Loucy (cell line): ENCODE results near the gene PCSK5.
"Not testable (repeated sequence)": the region's sequence is repeated elsewhere in the genome, so short reads cannot be mapped to it uniquely, and the experiment has no call there.

Experiments used
- H2AFZ ChIP-seq: fragments of 200-600 bp; sonication (generic); 2 replicates; pipeline ENCODE4 v1.6.0; 2016; ENCODE audit warnings: antibody characterized with exemption, mild to moderate bottlenecking, low read length, moderate library complexity
- H3F3A ChIP-seq: fragments of 200-600 bp; 2 replicates; pipeline ENCODE4 v1.6.0; 2016; ENCODE audit warnings: antibody characterized with exemption, low read depth, mild to moderate bottlenecking
- H3K27me3 ChIP-seq: fragments of 200-600 bp; sonication (generic); 2 replicates; pipeline ENCODE4 v1.6.1; 2014; ENCODE audit warnings: low read length, mild to moderate bottlenecking; ENCODE audit not compliant: insufficient read depth, poor library complexity, severe bottlenecking
- H3K36me3 ChIP-seq: fragments of 200-600 bp; sonication (generic); 2 replicates; pipeline ENCODE4 v1.6.1; 2016; ENCODE audit warnings: low read length; ENCODE audit not compliant: insufficient read depth
- H3K4me1 ChIP-seq: fragments of 200-600 bp; sonication (generic); 2 replicates; pipeline ENCODE4 v1.5.1; 2014; ENCODE audit warnings: low read length, mild to moderate bottlenecking; ENCODE audit not compliant: insufficient read depth, poor library complexity, severe bottlenecking
- H3K4me2 ChIP-seq: fragments of 200-600 bp; sonication (generic); 2 replicates; pipeline ENCODE4 v1.6.0; 2014; ENCODE audit warnings: antibody characterized with exemption, low read length, low read depth, mild to moderate bottlenecking; ENCODE audit not compliant: poor library complexity, severe bottlenecking
- H3K4me3 ChIP-seq: fragments of 200-600 bp; sonication (generic); 2 replicates; pipeline ENCODE4 v1.5.1; 2014; ENCODE audit warnings: low read length, mild to moderate bottlenecking, mixed read lengths; ENCODE audit not compliant: poor library complexity, severe bottlenecking
- H3K79me2 ChIP-seq: fragments of 200-600 bp; sonication (generic); 2 replicates; pipeline ENCODE4 v1.6.1; 2014; ENCODE audit warnings: low read length; ENCODE audit not compliant: insufficient read depth
- H3K9ac ChIP-seq: fragments of 200-600 bp; sonication (generic); 2 replicates; pipeline ENCODE4 v1.6.0; 2014; ENCODE audit warnings: mild to moderate bottlenecking, low read depth, low read length, moderate library complexity; ENCODE audit not compliant: poor library complexity, severe bottlenecking
- H3K9me2 ChIP-seq: fragments of 200-600 bp; sonication (generic); replicated peaks from 2 replicates; pipeline ENCODE4 v1.6.1; 2016; ENCODE audit warnings: low read depth, low read length, mixed read lengths
- H3K9me3 ChIP-seq: fragments of 200-600 bp; sonication (generic); 2 replicates; pipeline ENCODE4 v1.6.1; 2014; ENCODE audit warnings: mild to moderate bottlenecking, antibody characterized with exemption, low read length, low read depth; ENCODE audit not compliant: insufficient read depth
- H4K20me1 ChIP-seq: fragments of 200-600 bp; sonication (generic); 2 replicates; pipeline ENCODE4 v1.6.0; 2014; ENCODE audit warnings: antibody characterized with exemption, low read length, mild to moderate bottlenecking; ENCODE audit not compliant: insufficient read depth, poor library complexity, severe bottlenecking
- CTCF ChIP-seq: fragments of 200-600 bp; sonication (generic); conservative IDR thresholded peaks from 2 replicates; pipeline ENCODE4 v1.5.1; 2014; ENCODE audit warnings: mild to moderate bottlenecking, antibody characterized with exemption, low read length
- EZH2phosphoT487 ChIP-seq: fragments of 200-600 bp; IDR thresholded peaks from 2 replicates; pipeline ENCODE4 v1.6.1; 2018; ENCODE audit warnings: antibody characterized with exemption, mild to moderate bottlenecking, moderate library complexity, borderline replicate concordance

PCSK5 gene

GRCh38 chr9:75895112-75895511, 4.6 kb downstream of the PCSK5 start:
- peaks cover 4% of the 10 kb centered on the region for H4K20me1 ChIP-seq
- H2AFZ ChIP-seq: no peak overlapping the region
- no peaks in the 10 kb centered on the region for H3K9me3 ChIP-seq
- peaks cover 22% of the 10 kb centered on the region for H3K27me3 ChIP-seq
- no peaks in the 10 kb centered on the region for H3K79me2 ChIP-seq
- no peaks in the 10 kb centered on the region for H3F3A ChIP-seq
- H3K4me3 ChIP-seq: no peak overlapping the region
- H3K4me2 ChIP-seq: no peak overlapping the region
- no peaks in the 10 kb centered on the region for H3K36me3 ChIP-seq
- no peak overlapping the region for H3K9ac ChIP-seq
- H3K4me1 ChIP-seq: peaks cover 22% of the 10 kb centered on the region
- TF ChIP-seq EZH2phosphoT487: no peak
- TF ChIP-seq CTCF: no peak
- no peaks in the 10 kb centered on the region for H3K9me2 ChIP-seq

GRCh38 chr9:75896193-75896592, 5.7 kb downstream of the PCSK5 start:
- no peaks in the 10 kb centered on the region for H3K9me2 ChIP-seq
- H3K4me2 ChIP-seq: no peak overlapping the region
- peaks cover 19% of the 10 kb centered on the region for H3K27me3 ChIP-seq
- no peak overlapping the region for H3K4me3 ChIP-seq
- H3K4me1 ChIP-seq: peaks cover 22% of the 10 kb centered on the region
- no peak overlapping the region for H3K9ac ChIP-seq
- no peaks in the 10 kb centered on the region for H3F3A ChIP-seq
- no peaks in the 10 kb centered on the region for H3K79me2 ChIP-seq
- no peak for TF ChIP-seq CTCF
- TF ChIP-seq EZH2phosphoT487: no peak
- no peak overlapping the region for H2AFZ ChIP-seq
- H3K36me3 ChIP-seq: no peaks in the 10 kb centered on the region
- H4K20me1 ChIP-seq: peaks cover 4% of the 10 kb centered on the region
- no peaks in the 10 kb centered on the region for H3K9me3 ChIP-seq

GRCh38 chr9:75900893-75901524, 10.5 kb downstream of the PCSK5 start:
- H3K9me2 ChIP-seq, H2AFZ ChIP-seq, H3K79me2 ChIP-seq, H3K9ac ChIP-seq, H3K27me3 ChIP-seq, H3F3A ChIP-seq, H3K4me1 ChIP-seq, H3K9me3 ChIP-seq, H3K4me2 ChIP-seq, H3K4me3 ChIP-seq, H3K36me3 ChIP-seq, H4K20me1 ChIP-seq: not testable (repeated sequence)

- H3K9me3 ChIP-seq: no peaks in the 10 kb centered on the region
- no peaks in the 10 kb centered on the region for H3K79me2 ChIP-seq
- H2AFZ ChIP-seq: no peak overlapping the region
- H3K36me3 ChIP-seq: no peaks in the 10 kb centered on the region
- H3K4me2 ChIP-seq: no peak overlapping the region
- H3K9ac ChIP-seq: no peak overlapping the region
- H3K9me2 ChIP-seq: no peaks in the 10 kb centered on the region
- H3K27me3 ChIP-seq: no peaks in the 10 kb centered on the region
- no peak for TF ChIP-seq EZH2phosphoT487
- TF ChIP-seq CTCF: no peak
- H3F3A ChIP-seq: no peaks in the 10 kb centered on the region
- H3K4me1 ChIP-seq: no peaks in the 10 kb centered on the region
- no peak overlapping the region for H3K4me3 ChIP-seq
- no peaks in the 10 kb centered on the region for H4K20me1 ChIP-seq
Observed at GRCh38 chr9:75903785-75904360, 13.4 kb downstream of the PCSK5 start.
